Measurements from ENCODE around the gene SLC10A1. TPM values are rescaled to one million over a fixed set of nuclear protein-coding genes. Genes with fewer than 3 reads are reported as not detected.

Gene SLC10A1
- total and polyA plus RNA-seq, 2 experiments from 2014 or later, result 0.10 TPM; not detected in 1

DNA sequence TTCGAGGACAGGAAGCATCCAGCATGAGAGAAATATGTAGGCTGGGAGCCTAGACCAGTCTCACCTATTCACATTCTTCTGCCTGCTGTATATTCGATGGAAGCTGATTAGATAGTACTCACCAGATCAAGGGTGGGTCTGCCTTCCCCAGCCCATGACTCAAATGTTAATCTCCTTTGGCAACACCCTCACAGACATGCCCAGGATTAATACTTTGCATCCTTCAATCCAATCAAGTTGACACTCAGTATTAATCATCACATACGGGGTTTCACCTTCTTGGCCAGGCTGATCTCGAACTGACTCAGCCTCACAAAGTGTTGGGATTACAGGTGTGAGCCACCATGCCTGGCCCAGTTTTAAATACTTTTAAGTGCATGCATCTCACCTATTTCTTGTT, 30.5 kb upstream of the SLC10A1 start:
- no peak overlapping the region for H3K27ac Mint-ChIP-seq
- no peaks in the 10 kb centered on the region; the same call in 2 of the 3 replicates for H3K36me3 Mint-ChIP-seq (ENCODE audit: low read depth)
- ATAC-seq, result no peak
- Histone ChIP-seq H4K20me1 (replicated peaks; ENCODE audit: insufficient read depth) (no peaks in the 10 kb centered on the region), H3K9me2 (ENCODE audit: insufficient read depth) (no peaks in the 10 kb centered on the region), H3K4me3 (no peak overlapping the region), H3K4me2 (no peak overlapping the region), H3F3A (replicated peaks; ENCODE audit: low read depth) (no peaks in the 10 kb centered on the region), H3K36me3 (ENCODE audit: insufficient read depth) (no peaks in the 10 kb centered on the region), H3K27me3 (ENCODE audit: insufficient read depth) (no peaks in the 10 kb centered on the region), H3K27ac (ENCODE audit: low read depth) (no peak overlapping the region), H2AFZ (no peak overlapping the region), H3K4me1 (ENCODE audit: insufficient read depth) (no peaks in the 10 kb centered on the region), H3K79me2 (replicated peaks; ENCODE audit: insufficient read depth) (no peaks in the 10 kb centered on the region)
- peaks cover 12% of the 10 kb centered on the region for H3K9me3 Mint-ChIP-seq
- H3K27me3 Mint-ChIP-seq (ENCODE audit: insufficient read depth, low read depth, poor library complexity), result no peaks in the 10 kb centered on the region
- H3K4me3 Mint-ChIP-seq, result no peak overlapping the region
- no peaks in the 10 kb centered on the region for H3K4me1 Mint-ChIP-seq
- no peak for TF ChIP-seq POLR2AphosphoS5 (IDR thresholded peaks at IDR 0.05; ENCODE audit: low read depth)
- TF ChIP-seq ETS1 (IDR thresholded peaks at IDR 0.05), result no peak
- TF ChIP-seq STAT1 (IDR thresholded peaks at IDR 0.05; ENCODE audit: unreplicated experiment), result no peak
- TF ChIP-seq EZH2phosphoT487 (IDR thresholded peaks at IDR 0.05; ENCODE audit: unreplicated experiment), result no peak
- no peak for TF ChIP-seq ZNF331 (CRISPR knock-in tag; IDR thresholded peaks at IDR 0.05; ENCODE audit: low read depth)
- no peak for TF ChIP-seq EZH2 (IDR thresholded peaks at IDR 0.05; ENCODE audit: low read depth, unreplicated experiment)
- no peak for TF ChIP-seq CREB1 (CRISPR knock-in tag; IDR thresholded peaks at IDR 0.05; ENCODE audit: low read depth)
- TF ChIP-seq ZNF114 (CRISPR knock-in tag; IDR thresholded peaks at IDR 0.05), result no peak
- TF ChIP-seq, protein P1, sequence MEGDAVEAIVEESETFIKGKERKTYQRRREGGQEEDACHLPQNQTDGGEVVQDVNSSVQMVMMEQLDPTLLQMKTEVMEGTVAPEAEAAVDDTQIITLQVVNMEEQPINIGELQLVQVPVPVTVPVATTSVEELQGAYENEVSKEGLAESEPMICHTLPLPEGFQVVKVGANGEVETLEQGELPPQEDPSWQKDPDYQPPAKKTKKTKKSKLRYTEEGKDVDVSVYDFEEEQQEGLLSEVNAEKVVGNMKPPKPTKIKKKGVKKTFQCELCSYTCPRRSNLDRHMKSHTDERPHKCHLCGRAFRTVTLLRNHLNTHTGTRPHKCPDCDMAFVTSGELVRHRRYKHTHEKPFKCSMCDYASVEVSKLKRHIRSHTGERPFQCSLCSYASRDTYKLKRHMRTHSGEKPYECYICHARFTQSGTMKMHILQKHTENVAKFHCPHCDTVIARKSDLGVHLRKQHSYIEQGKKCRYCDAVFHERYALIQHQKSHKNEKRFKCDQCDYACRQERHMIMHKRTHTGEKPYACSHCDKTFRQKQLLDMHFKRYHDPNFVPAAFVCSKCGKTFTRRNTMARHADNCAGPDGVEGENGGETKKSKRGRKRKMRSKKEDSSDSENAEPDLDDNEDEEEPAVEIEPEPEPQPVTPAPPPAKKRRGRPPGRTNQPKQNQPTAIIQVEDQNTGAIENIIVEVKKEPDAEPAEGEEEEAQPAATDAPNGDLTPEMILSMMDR (conservative IDR thresholded peaks at IDR 0.05; ENCODE audit: low read depth in 2 of 2), result no peak
- no peak for TF ChIP-seq JUNB (IDR thresholded peaks at IDR 0.05; ENCODE audit: unreplicated experiment)
- TF ChIP-seq ZNF462 (CRISPR knock-in tag; IDR thresholded peaks at IDR 0.05), result no peak
- no peak for TF ChIP-seq NANOG (IDR thresholded peaks at IDR 0.05; ENCODE audit: borderline replicate concordance)
- no peak for DNase-seq (ENCODE audit: low spot score)

All from GM23338 (cell line).